H9 (cell line): ENCODE results near the gene CDH13. TPM values are rescaled to one million over a fixed set of nuclear protein-coding genes. Genes with fewer than 3 reads are reported as not detected.

Source experiments
- DNase-seq: peaks from one replicate; pipeline ENCODE4 v3.0.0-alpha.2; 2017
- H2AFZ ChIP-seq: one replicate; pipeline ENCODE4 v1.6.1; 2013; ENCODE audit warnings: mild to moderate bottlenecking, low read length, control low read depth, moderate library complexity
- H2AK5ac ChIP-seq: 2 replicates; pipeline ENCODE4 v1.6.1; 2013; ENCODE audit warnings: low read length, control low read depth, mixed read lengths; ENCODE audit not compliant: insufficient read length
- H2BK120ac ChIP-seq: one replicate; pipeline ENCODE4 v1.6.1; 2013; ENCODE audit warnings: low read depth, mild to moderate bottlenecking, low read length, control low read depth, inconsistent platforms; ENCODE audit not compliant: poor library complexity, severe bottlenecking
- H2BK12ac ChIP-seq: 2 replicates; pipeline ENCODE4 v1.6.1; 2013; ENCODE audit warnings: low read length, control low read depth, mixed read lengths, low read depth; ENCODE audit not compliant: insufficient read length
- H2BK15ac ChIP-seq: 2 replicates; pipeline ENCODE4 v1.6.1; 2013; ENCODE audit warnings: low read depth, low read length, control low read depth
- H2BK20ac ChIP-seq: one replicate; pipeline ENCODE4 v1.6.1; 2013; ENCODE audit warnings: low read depth, mild to moderate bottlenecking, low read length, control low read depth, inconsistent platforms; ENCODE audit not compliant: poor library complexity, severe bottlenecking
- H2BK5ac ChIP-seq: 2 replicates; pipeline ENCODE4 v1.6.1; 2013; ENCODE audit warnings: low read length, control low read depth, mixed read lengths; ENCODE audit not compliant: insufficient read length
- H3K14ac ChIP-seq: 2 replicates; pipeline ENCODE4 v1.6.1; 2013; ENCODE audit warnings: low read length, control low read depth; ENCODE audit not compliant: insufficient read depth
- H3K18ac ChIP-seq: 2 replicates; pipeline ENCODE4 v1.6.1; 2013; ENCODE audit warnings: low read depth, mild to moderate bottlenecking, mixed read lengths, low read length, control low read depth; ENCODE audit not compliant: insufficient read length
- H3K23ac ChIP-seq: 2 replicates; pipeline ENCODE4 v1.6.1; 2013; ENCODE audit warnings: low read length, control low read depth, mixed read lengths, low read depth; ENCODE audit not compliant: insufficient read length
- H3K23me2 ChIP-seq: 2 replicates; pipeline ENCODE4 v1.6.1; 2013; ENCODE audit warnings: low read depth, mild to moderate bottlenecking, mixed read lengths, low read length, control low read depth; ENCODE audit not compliant: insufficient read length, poor library complexity, severe bottlenecking
- H3K27ac ChIP-seq: 2 replicates; pipeline ENCODE4 v1.5.1; 2013; ENCODE audit warnings: low read length, control low read depth, mixed read lengths, low read depth; ENCODE audit not compliant: insufficient read length
- H3K27me3 ChIP-seq: 2 replicates; pipeline ENCODE4 v1.6.1; 2013; ENCODE audit warnings: low read length, control low read depth, inconsistent platforms; ENCODE audit not compliant: insufficient read depth
- H3K4ac ChIP-seq: 2 replicates; pipeline ENCODE4 v1.6.1; 2013; ENCODE audit warnings: low read depth, mild to moderate bottlenecking, control low read depth, inconsistent platforms, low read length, moderate library complexity
- H3K4me1 ChIP-seq: 2 replicates; pipeline ENCODE4 v1.6.1; 2013; ENCODE audit warnings: low read length, control low read depth, inconsistent platforms; ENCODE audit not compliant: insufficient read depth
- H3K4me2 ChIP-seq: 2 replicates; pipeline ENCODE4 v1.6.1; 2013; ENCODE audit warnings: low read length, control low read depth, mixed read lengths; ENCODE audit not compliant: insufficient read length, insufficient read depth
- H3K56ac ChIP-seq: 2 replicates; pipeline ENCODE4 v1.6.1; 2013; ENCODE audit warnings: low read depth, mild to moderate bottlenecking, mixed read lengths, low read length, control low read depth; ENCODE audit not compliant: insufficient read length
- H3K79me1 ChIP-seq: 2 replicates; pipeline ENCODE4 v1.6.1; 2013; ENCODE audit warnings: low read depth, mild to moderate bottlenecking, moderate library complexity, low read length, control low read depth, inconsistent platforms; ENCODE audit not compliant: insufficient read depth, poor library complexity, severe bottlenecking
- H3K79me2 ChIP-seq: 2 replicates; pipeline ENCODE4 v1.6.1; 2013; ENCODE audit warnings: low read length, control low read depth, inconsistent platforms; ENCODE audit not compliant: insufficient read depth
- H3K9ac ChIP-seq: 2 replicates; pipeline ENCODE4 v1.6.1; 2013; ENCODE audit warnings: low read length, control low read depth, mixed read lengths; ENCODE audit not compliant: insufficient read length; ENCODE audit errors: extremely low read depth
- H3K9me3 ChIP-seq: one replicate; pipeline ENCODE4 v1.6.1; 2013; ENCODE audit warnings: low read depth, low read length, inconsistent platforms; ENCODE audit not compliant: control insufficient read depth
- H3T11ph ChIP-seq: one replicate; pipeline ENCODE4 v1.6.1; 2013; ENCODE audit warnings: mild to moderate bottlenecking, low read length, control low read depth, inconsistent platforms
- H4K20me1 ChIP-seq: one replicate; pipeline ENCODE4 v1.6.1; 2013; ENCODE audit not compliant: control insufficient read depth, insufficient read length, insufficient read depth
- H4K5ac ChIP-seq: 2 replicates; pipeline ENCODE4 v1.6.1; 2013; ENCODE audit warnings: low read depth, mild to moderate bottlenecking, mixed read lengths, low read length, control low read depth; ENCODE audit not compliant: insufficient read length
- H4K8ac ChIP-seq: replicated peaks from 2 replicates; pipeline ENCODE4 v1.6.1; 2013; ENCODE audit warnings: low read length, control low read depth, mixed read lengths, low read depth; ENCODE audit not compliant: insufficient read length
- H4K91ac ChIP-seq: 2 replicates; pipeline ENCODE4 v1.6.1; 2013; ENCODE audit warnings: low read depth, mild to moderate bottlenecking, moderate library complexity, mixed read lengths, low read length, control low read depth; ENCODE audit not compliant: insufficient read length
- H3K27ac Mint-ChIP-seq, 3 experiments: 2 replicates in 2 of 3; 3 replicates in 1 of 3; pipeline ENCODE4 v1.8.0; 2020 to 2021; ENCODE audit warnings: mixed read lengths in 3 of 3, mild to moderate bottlenecking in 1 of 3, moderate library complexity in 1 of 3
- H3K27me3 Mint-ChIP-seq: 2 replicates; pipeline ENCODE4 v1.8.0; 2021; ENCODE audit warnings: low read depth, mild to moderate bottlenecking, moderate library complexity, mixed read lengths
- H3K36me3 Mint-ChIP-seq, 3 experiments: 2 replicates in 2 of 3; 3 replicates in 1 of 3; pipeline ENCODE4 v1.8.0; 2020 to 2021; ENCODE audit warnings: low read depth in 3 of 3, mixed read lengths in 3 of 3; ENCODE audit not compliant: insufficient read depth in 1 of 3
- H3K4me1 Mint-ChIP-seq, 2 experiments: 2 replicates each; pipeline ENCODE4 v1.8.0; 2020; ENCODE audit warnings: mixed read lengths in 2 of 2
- H3K4me3 Mint-ChIP-seq, 2 experiments: 2 replicates in 1 of 2; 3 replicates in 1 of 2; pipeline ENCODE4 v1.8.0; 2020 to 2021; ENCODE audit warnings: mild to moderate bottlenecking in 2 of 2, mixed read lengths in 2 of 2, moderate library complexity in 1 of 2
- H3K9me3 Mint-ChIP-seq, 2 experiments: 2 replicates in 1 of 2; 3 replicates in 1 of 2; pipeline ENCODE4 v1.8.0; 2020; ENCODE audit warnings: mild to moderate bottlenecking in 2 of 2, mixed read lengths in 2 of 2, moderate library complexity in 1 of 2
- CTCF ChIP-seq: fragments of 200-600 bp; sonication (generic); conservative IDR thresholded peaks from 3 replicates; pipeline ENCODE4 v1.8.0; 2021; ENCODE audit warnings: antibody characterized with exemption, mild to moderate bottlenecking
- WGBS: extraction: QIAGEN DNeasy Blood & Tissue Kit; methylation state at CpG from one replicate; pipeline ENCODE4 v1.1.7; 2013; ENCODE audit warnings: missing lambda C conversion rate, low lambda C conversion rate, mixed read lengths; ENCODE audit not compliant: insufficient read length; ENCODE audit errors: extremely low coverage; 5-methylcytosine and 5-hydroxymethylcytosine counted together
- total RNA-seq: library from RNA; stranded (reverse); gene quantifications from 2 replicates; pipeline ENCODE4 v1.2.1, GENCODE V29; 2021

The CDH13 gene
- total RNA-seq, 1 experiment from 2014 or later, result 1.5 TPM

GRCh38 chr16:82772215-82772614 lies 145.4 kb downstream of the CDH13 start:
- Histone ChIP-seq H3K4me1 (no peaks in the 10 kb centered on the region), H3K4ac (no peak overlapping the region), H3K14ac (no peak overlapping the region), H2BK120ac (no peak overlapping the region), H2AFZ (no peak overlapping the region), H3K27me3 (no peaks in the 10 kb centered on the region), H2BK12ac (no peak overlapping the region), H4K20me1 (no peaks in the 10 kb centered on the region), H3K23ac (no peak overlapping the region), H3K18ac (no peak overlapping the region), H3K79me1 (no peaks in the 10 kb centered on the region), H3K79me2 (no peaks in the 10 kb centered on the region), H3T11ph (no peak overlapping the region), H2BK20ac (no peak overlapping the region), H3K56ac (no peak overlapping the region), H4K8ac (no peak overlapping the region), H4K91ac (no peak overlapping the region), H2BK15ac (no peak overlapping the region), H2AK5ac (no peak overlapping the region), H3K9ac (no peak overlapping the region), H3K9me3 (no peaks in the 10 kb centered on the region), H4K5ac (no peak overlapping the region), H3K4me2 (no peak overlapping the region), H2BK5ac (no peak overlapping the region), H3K27ac (no peak overlapping the region), H3K23me2 (no peaks in the 10 kb centered on the region)
- Mint-ChIP-seq H3K4me3 (no peak overlapping the region), H3K27ac (no peak overlapping the region; a peak in 1 of 7 replicates), H3K4me1 (no peaks in the 10 kb centered on the region), H3K36me3 (no peaks in the 10 kb centered on the region), H3K27me3 (peaks cover 2% of the 10 kb centered on the region; the same call in 1 of the 2 replicates), H3K9me3 (no peaks in the 10 kb centered on the region)
- WGBS, result no CpG with 5 or more reads among the region's 3 CpGs
- no peak for TF ChIP-seq CTCF
- no peak for DNase-seq
